ENCODE measurements around the gene CCDC102B.

The CCDC102B gene

DNA sequence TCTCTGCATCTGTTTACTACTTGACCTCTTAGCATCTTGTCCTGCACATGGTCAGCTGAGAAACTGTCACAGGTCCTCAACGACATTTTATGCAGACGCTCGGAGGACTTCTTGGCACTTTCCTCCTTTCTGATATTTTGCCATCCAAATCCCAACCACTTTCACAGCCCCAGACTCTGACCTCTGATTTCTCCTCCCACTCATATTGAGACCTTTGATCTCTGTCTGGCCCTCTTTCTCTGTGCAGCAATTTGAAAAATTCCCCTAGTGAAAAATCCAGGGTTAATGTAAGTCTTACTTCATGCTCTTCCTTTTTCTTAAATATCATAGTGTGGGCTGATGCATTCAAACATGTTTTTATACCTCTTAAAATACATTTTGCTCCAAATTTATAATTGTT is 273.8 kb downstream of the CCDC102B start:
- DNase-seq (ENCODE audit: low read depth in 1 of 2, low spot score in 1 of 2), result no peak

DNA sequence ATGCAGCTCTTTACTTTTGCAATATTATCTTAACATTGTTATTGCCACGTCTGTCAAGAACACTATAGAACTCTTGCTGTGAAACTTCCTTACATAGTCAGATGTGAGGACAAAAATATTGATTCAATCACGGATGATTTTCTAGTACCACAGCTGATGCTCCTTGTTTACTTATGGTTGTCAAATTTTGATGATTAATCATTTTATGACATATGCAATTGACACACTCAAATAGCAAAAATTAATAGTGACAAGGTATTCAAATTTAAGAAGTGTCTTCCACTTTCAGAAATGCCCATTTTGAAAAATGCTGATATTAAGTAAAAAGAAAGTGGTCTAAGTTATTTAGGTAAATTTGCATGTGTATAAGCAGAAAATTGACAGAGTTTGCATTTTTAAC is 284.0 kb downstream of the CCDC102B start:
- no peak for DNase-seq (ENCODE audit: low read depth in 1 of 2, low spot score in 1 of 2)

DNA sequence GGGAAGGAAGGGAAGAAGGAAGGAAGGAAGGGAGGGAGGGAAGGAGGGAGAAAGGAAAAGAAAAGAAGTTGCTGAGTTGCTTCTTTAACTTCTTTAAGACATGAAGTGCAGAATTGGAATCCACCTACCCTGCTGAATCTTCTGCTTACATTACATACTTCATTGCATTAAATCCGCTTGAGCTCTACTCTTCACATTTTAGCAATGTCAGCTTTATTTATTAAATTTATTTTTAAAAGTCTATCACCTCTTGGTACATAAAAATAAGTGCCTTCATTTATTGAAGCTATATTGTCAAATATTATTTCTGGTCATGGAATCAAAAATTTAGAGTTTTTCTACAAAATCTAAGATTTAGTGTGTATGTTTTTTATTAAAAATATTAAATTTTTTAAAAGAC is 284.6 kb downstream of the CCDC102B start:
- no peak for DNase-seq (ENCODE audit: low read depth in 1 of 2, low spot score in 1 of 2)

DNA sequence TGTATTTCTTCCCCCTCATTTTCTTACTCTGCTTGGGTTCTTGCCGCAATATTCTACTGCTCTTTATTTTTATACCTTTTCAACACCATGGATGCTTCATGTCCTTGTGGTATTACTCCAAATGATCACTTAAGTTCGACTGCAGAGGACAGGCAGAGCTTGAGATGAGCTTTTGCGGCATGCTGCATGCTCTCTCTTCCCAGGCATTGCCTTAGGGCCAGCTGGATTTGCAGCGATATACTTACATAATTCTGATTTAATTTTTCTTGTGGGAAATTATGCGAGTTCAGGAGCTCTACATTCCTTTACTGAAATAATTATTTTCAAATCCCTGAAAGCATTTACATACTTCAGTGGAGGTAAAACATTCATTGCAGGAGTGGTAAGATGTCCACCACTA is 288.1 kb downstream of the CCDC102B start:
- no peak for DNase-seq (ENCODE audit: low read depth in 1 of 2, low spot score in 1 of 2)

DNA sequence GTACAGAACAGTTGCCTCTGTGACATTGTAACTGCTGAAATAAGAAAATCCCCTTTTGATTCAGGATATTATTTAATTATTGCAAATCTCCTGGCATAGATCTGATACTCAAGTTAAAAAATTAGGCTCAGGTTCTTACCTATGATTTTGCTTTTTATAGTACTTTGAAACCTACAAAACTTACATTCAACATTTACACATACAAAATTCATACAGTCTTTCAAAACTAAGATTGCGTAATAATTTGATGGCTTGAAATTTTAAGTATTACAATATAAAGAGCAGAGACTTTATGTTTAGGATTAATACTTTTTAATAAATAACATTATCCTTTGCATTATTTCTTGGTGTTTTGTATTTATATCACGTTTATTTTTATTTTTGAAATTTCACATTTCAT is 291.1 kb downstream of the CCDC102B start:
- no peak for DNase-seq (ENCODE audit: low read depth in 1 of 2, low spot score in 1 of 2)

DNA sequence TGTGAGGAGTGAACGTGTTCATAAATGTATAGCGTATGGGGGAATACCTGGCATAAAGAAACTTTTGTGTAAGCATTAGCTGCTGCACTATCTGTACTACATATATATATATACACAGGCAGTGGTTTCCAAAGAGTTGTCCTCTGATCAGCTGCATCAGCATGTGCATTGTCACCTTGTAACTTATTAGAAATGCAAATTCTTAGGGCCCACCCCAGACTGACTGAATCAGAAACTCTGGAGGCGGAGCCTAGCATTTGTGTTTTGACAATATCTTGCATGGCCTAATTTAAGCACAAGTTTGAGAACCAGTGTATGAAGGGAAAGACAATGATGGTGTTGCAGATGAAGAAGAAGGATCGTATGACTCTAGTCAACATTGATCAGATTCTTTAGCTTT is 299.5 kb downstream of the CCDC102B start:
- DNase-seq (ENCODE audit: low read depth in 1 of 2, low spot score in 1 of 2), result no peak

DNA sequence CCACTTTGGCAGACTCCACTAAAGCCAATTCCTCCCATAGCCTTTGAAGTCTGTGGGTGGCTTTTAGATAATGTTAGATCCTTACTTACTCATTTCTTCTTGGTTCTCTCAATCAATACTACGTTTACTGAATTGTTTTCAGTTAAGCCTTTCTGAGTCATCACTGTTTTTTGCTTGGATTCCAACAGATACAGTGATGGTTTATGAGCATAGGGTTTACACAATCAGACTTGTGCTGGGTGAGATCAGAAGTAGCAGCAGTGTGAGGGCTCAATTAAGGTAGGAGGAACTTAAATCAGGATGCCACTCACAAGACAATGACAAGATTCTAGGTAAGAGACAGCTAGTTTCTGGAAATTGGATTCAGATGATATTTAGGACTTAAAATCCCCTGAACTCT is 305.1 kb downstream of the CCDC102B start:
- no peak for DNase-seq (ENCODE audit: low read depth in 1 of 2, low spot score in 1 of 2)

Measured in activated CD4-positive, alpha-beta T cell treated with anti-CD3 and anti-CD28 coated beads, Interleukin-2, amount 50 U/mL, for 24 hours (primary cell).